Prostate gland (tissue), 2 donors: Measurements from ENCODE around the gene GLIPR2. TPM values are rescaled to one million over a fixed set of nuclear protein-coding genes. Genes with fewer than 3 reads are reported as not detected.

Experiments
- DNase-seq: peaks from one replicate; pipeline ENCODE4 v3.0.0-alpha.2; 2019; ENCODE audit warnings: low spot score
- H3K27ac ChIP-seq, 2 donors: fragments of 200-600 bp; sonication (generic); 2 replicates each; pipeline ENCODE4 v1.5.1; 2017 to 2019
- H3K27me3 ChIP-seq: fragments of 200-600 bp; sonication (generic); replicated peaks from 2 replicates; pipeline ENCODE4 v1.5.1; 2019; ENCODE audit not compliant: insufficient read depth
- H3K36me3 ChIP-seq, 2 donors: fragments of 200-600 bp; sonication (generic); 1 replicate in 1 of 2; 2 replicates in 1 of 2; pipeline versions ENCODE4 v1.5.1 to v1.8.1; 2017 to 2019
- H3K4me1 ChIP-seq: fragments of 200-600 bp; sonication (generic); replicated peaks from 2 replicates; pipeline ENCODE4 v1.5.1; 2019
- H3K4me3 ChIP-seq, 2 donors: fragments of 200-600 bp; sonication (generic); 2 replicates each; pipeline ENCODE4 v1.5.1; 2017 to 2019
- H3K9me3 ChIP-seq: fragments of 200-600 bp; sonication (generic); 2 replicates; pipeline ENCODE4 v1.5.1; 2017
- POLR2A ChIP-seq: fragments of 450-650 bp; IDR thresholded peaks from one replicate; pipeline ENCODE4 v1.6.1; 2016; ENCODE audit warnings: antibody characterized with exemption, mild to moderate bottlenecking
- POLR2AphosphoS5 ChIP-seq: sonication (generic); formaldehyde crosslinking; IDR thresholded peaks from one replicate; pipeline ENCODE4 v1.6.1; 2017; ENCODE audit warnings: antibody characterized with exemption
- WGBS: methylation state at CpG from one replicate; pipeline ENCODE4 v1.1.5; 2018; 5-methylcytosine and 5-hydroxymethylcytosine counted together
- intact Hi-C: fragments of 100-400 bp; cut with DNase I; formaldehyde crosslinking; loops from one replicate; pipeline ENCODE4 v1.14.2; 2022
- total RNA-seq, 2 donors: library from RNA; depleted of rRNA; stranded (reverse); fragments of >200 nt; gene quantifications; one replicate each; pipeline ENCODE4 v1.1.0, GENCODE V29; 2016
- TF ChIP-seq, protein P1 (sequence below), 4 experiments: fragments of 200-600 bp in 2 of 4; fragments of 450-650 bp in 2 of 4; sonication (generic) in 2 of 4; IDR thresholded peaks; 1 replicate in 3 of 4; 2 replicates in 1 of 4; pipeline ENCODE4 v1.5.1; 2016 to 2019; ENCODE audit warnings: antibody characterized with exemption in 4 of 4, mild to moderate bottlenecking in 2 of 4, moderate library complexity in 2 of 4

Gene GLIPR2
- total RNA-seq, 2 donors from 2014 or later = 21.6 to 36.5 TPM

DNA sequence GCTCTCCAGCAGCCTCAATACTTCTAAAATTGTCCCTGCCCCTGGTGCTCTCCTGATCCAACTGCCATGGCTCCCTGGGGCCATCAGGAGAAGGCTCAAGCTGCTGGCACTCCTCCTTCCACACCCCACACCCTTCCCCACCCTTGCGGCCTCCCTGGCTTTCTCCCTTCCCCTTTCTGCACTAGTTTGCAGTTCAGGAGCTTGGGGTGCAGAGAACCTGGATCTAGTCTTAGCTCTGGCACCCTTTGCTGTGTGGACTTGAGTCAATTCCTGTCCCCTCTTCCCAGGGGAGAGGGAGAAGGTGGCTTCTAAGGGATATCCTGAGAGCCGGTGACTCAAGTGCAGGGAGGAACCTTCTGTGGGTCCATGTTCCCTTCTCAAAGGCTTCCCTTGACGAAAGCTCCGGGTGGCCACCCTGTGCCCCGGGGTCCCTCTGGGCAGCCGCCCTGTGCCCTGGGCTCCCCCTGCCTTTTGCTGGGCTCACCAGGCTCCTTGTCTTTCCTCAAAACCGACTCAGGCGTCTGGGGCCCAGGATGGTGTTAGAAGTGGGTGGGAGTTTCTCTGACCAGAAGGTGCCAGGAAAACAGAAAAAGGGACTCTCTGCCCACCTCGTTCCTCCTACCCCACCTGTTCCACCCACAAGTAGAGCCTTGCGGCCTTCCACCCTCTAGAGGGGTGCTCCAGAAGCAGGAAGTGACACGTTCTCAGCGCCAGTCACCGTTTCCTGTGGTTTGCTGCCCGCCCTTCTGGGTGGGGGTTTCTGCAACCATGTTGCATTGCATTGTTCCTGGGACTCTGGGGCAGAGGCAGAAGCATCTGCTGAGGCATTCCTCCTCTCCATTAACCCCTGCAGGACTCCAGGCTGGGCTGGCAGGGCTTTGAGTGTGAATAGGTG is 15.0 kb downstream of the GLIPR2 start:
- H3K9me3 ChIP-seq = no peaks in the 10 kb centered on the region
- TF ChIP-seq POLR2A (no peak), POLR2AphosphoS5 (peak; percentile 17)
- TF ChIP-seq, protein P1, sequence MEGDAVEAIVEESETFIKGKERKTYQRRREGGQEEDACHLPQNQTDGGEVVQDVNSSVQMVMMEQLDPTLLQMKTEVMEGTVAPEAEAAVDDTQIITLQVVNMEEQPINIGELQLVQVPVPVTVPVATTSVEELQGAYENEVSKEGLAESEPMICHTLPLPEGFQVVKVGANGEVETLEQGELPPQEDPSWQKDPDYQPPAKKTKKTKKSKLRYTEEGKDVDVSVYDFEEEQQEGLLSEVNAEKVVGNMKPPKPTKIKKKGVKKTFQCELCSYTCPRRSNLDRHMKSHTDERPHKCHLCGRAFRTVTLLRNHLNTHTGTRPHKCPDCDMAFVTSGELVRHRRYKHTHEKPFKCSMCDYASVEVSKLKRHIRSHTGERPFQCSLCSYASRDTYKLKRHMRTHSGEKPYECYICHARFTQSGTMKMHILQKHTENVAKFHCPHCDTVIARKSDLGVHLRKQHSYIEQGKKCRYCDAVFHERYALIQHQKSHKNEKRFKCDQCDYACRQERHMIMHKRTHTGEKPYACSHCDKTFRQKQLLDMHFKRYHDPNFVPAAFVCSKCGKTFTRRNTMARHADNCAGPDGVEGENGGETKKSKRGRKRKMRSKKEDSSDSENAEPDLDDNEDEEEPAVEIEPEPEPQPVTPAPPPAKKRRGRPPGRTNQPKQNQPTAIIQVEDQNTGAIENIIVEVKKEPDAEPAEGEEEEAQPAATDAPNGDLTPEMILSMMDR (IDR thresholded peaks at IDR 0.05) = no peak
- H3K4me3 ChIP-seq = no peak overlapping the region
- H3K36me3 ChIP-seq = no peaks in the 10 kb centered on the region
- no peaks in the 10 kb centered on the region for H3K27me3 ChIP-seq
- intact Hi-C loops = no loop called here
- H3K27ac ChIP-seq = peak overlapping the region in 1 of 2 donors; percentile 42
- DNase-seq = no peak
- WGBS = 69% methylated on average over 13 of the region's 14 CpGs
- no peaks in the 10 kb centered on the region for H3K4me1 ChIP-seq

DNA sequence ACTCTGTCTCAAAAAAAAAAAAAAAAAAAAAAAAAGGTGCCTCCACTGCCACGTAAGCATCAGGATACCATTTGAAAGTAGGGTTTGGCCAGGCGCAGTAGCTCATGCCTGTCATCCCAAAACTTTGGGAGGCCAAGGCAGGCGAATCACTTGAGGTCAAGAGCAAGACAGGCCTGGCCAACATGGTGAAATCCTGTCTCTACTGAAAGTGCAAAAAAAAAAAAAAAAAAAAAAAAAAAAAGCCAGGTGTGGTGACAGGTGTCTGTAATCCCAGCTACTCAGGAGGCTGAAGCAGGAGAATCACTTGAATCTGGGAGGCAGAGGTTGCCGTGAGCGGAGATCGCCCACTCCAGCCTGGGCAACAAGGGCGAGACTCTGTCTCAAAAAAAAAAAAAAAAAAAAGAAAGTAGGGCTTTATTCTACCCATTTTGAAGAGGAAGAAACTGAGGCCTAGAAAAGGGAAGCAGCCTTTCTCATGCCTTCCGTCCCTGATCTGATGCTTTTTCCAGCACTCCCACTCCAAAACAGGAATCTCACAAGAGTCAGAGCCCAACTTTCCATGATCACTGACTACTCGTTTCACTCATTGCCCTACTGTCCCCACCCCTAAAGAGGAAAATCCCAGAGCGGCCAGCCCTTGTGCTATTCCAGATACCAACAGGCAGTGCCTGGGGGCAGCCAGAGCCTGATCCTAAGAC is 16.4 kb downstream of the GLIPR2 start:
- Histone ChIP-seq H3K27me3 (no peaks in the 10 kb centered on the region), H3K9me3 (no peaks in the 10 kb centered on the region), H3K4me3 (no peak overlapping the region), H3K36me3 (no peaks in the 10 kb centered on the region), H3K4me1 (no peaks in the 10 kb centered on the region), H3K27ac (peak overlapping the region in 1 of 2 donors; percentile 37)
- no peak for DNase-seq
- WGBS = 88% methylated on average over 10 of the region's 10 CpGs
- no peak for TF ChIP-seq POLR2A
- TF ChIP-seq, protein P1 (IDR thresholded peaks at IDR 0.05) = no peak
- TF ChIP-seq POLR2AphosphoS5 = no peak
- intact Hi-C loops = no loop called here

DNA sequence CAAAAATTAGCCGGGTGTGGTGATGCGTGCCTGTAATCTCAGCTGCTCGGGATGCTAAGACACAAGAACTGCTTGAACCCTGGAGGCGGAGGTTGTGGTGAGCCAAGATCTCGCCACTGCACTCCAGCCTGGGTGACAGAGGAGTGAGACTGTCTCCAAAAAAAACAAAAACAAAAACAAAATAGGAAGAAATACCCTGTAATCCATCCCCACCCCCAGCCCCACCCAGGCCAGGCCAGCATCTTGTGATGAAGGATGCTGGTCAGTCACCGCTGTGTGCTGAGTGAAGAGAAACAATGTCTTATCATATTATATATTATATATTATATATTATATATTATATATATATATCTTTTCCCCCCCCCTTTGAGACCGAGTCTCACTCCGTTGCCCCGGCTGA is 17.2 kb downstream of the GLIPR2 start:
- WGBS = 73% methylated on average over 9 of the region's 9 CpGs
- no peaks in the 10 kb centered on the region for H3K36me3 ChIP-seq
- H3K27ac ChIP-seq = peak overlapping the region; percentile 37 to 54
- no peaks in the 10 kb centered on the region for H3K4me1 ChIP-seq
- TF ChIP-seq, protein P1 (IDR thresholded peaks at IDR 0.05) = no peak
- TF ChIP-seq POLR2AphosphoS5 (no peak), POLR2A (no peak)
- H3K27me3 ChIP-seq = no peaks in the 10 kb centered on the region
- no peak for DNase-seq
- no peak overlapping the region for H3K4me3 ChIP-seq
- intact Hi-C loops = no loop called here
- no peaks in the 10 kb centered on the region for H3K9me3 ChIP-seq

DNA sequence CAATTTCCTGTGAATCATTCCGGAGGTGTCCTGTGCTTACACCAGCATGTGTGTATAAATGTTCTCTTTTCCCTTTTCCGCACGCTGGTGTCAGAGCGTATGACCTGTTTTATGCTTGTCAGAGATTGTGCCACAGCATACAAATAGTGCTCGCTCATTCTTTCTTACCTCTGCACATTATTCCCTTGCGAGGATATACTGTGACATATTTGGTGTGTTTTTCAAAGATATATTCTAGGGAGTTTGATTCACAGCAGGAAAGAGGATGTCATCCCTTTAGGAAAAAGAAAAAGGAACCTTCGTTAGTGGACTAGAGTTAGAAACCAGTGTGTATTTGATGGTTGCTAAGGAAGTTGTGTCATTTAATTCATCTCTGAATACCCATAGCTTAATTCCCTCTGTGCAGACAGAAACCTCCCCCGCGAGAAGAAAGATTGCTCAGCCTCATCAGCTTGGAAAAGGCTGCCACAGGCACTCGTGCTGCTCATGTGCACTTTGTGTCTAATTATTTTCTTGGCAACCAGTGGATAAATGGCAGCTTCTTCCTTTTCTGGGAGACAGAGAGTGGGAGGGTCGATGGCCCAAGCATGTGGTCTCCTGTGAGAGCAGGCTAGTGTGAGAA is 17.9 kb downstream of the GLIPR2 start:
- intact Hi-C loops = no loop called here
- H3K27ac ChIP-seq = peak overlapping the region; percentile 37 to 54
- H3K9me3 ChIP-seq = no peaks in the 10 kb centered on the region
- no peaks in the 10 kb centered on the region for H3K4me1 ChIP-seq
- H3K36me3 ChIP-seq = no peaks in the 10 kb centered on the region
- 44% methylated on average over 11 of the region's 11 CpGs for WGBS
- no peak overlapping the region for H3K4me3 ChIP-seq
- no peaks in the 10 kb centered on the region for H3K27me3 ChIP-seq
- TF ChIP-seq, protein P1 (IDR thresholded peaks at IDR 0.05) = no peak
- TF ChIP-seq POLR2AphosphoS5 = peak; percentile 45
- no peak for DNase-seq
